ENCODE data around the gene INPP5D. TPM values are rescaled to one million over a fixed set of nuclear protein-coding genes. Genes with fewer than 3 reads are reported as not detected.
A peak's percentile ranks its signal among the peaks of the same experiment; 100 is the strongest.
"Not testable (repeated sequence)": the region's sequence is repeated elsewhere in the genome, so short reads cannot be mapped to it uniquely, and the experiment has no call there.

The INPP5D gene
- total RNA-seq, 1 donor from 2014 or later = 26.6 TPM

DNA sequence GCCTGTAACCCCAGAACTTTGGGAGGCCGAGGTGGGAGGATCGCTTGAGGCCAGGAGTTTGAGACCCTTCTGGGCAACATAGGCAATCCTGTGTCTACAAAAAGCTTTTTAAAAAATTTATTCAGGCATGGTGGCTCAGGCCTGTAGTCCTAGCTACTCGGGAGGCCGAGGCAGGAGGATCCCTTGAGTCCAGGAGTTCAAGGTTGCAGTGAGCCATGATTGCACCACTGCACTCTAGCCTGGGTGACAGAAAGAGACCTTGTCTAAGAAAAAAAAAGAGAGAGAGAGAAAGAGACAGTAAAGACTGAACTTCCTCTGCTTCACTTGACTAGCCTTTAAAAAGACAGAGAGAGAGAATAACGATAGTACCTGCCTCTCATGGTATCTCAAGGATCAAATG is 62.4 kb downstream of the INPP5D start:
- Histone ChIP-seq H3K4me3 (ENCODE audit: low read depth, low read length) (no peak overlapping the region), H3K27me3 (ENCODE audit: control insufficient read depth, insufficient read depth, low read length) (no peaks in the 10 kb centered on the region), H3K36me3 (ENCODE audit: control insufficient read depth, insufficient read depth, low read length) (no peaks in the 10 kb centered on the region)
- DNase-seq (ENCODE audit: low read depth) (no peak), FAIRE-seq (no peak)
- TF ChIP-seq, protein P1, sequence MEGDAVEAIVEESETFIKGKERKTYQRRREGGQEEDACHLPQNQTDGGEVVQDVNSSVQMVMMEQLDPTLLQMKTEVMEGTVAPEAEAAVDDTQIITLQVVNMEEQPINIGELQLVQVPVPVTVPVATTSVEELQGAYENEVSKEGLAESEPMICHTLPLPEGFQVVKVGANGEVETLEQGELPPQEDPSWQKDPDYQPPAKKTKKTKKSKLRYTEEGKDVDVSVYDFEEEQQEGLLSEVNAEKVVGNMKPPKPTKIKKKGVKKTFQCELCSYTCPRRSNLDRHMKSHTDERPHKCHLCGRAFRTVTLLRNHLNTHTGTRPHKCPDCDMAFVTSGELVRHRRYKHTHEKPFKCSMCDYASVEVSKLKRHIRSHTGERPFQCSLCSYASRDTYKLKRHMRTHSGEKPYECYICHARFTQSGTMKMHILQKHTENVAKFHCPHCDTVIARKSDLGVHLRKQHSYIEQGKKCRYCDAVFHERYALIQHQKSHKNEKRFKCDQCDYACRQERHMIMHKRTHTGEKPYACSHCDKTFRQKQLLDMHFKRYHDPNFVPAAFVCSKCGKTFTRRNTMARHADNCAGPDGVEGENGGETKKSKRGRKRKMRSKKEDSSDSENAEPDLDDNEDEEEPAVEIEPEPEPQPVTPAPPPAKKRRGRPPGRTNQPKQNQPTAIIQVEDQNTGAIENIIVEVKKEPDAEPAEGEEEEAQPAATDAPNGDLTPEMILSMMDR (IDR thresholded peaks at IDR 0.05; ENCODE audit: insufficient read depth, low read length, severe bottlenecking) = no peak

DNA sequence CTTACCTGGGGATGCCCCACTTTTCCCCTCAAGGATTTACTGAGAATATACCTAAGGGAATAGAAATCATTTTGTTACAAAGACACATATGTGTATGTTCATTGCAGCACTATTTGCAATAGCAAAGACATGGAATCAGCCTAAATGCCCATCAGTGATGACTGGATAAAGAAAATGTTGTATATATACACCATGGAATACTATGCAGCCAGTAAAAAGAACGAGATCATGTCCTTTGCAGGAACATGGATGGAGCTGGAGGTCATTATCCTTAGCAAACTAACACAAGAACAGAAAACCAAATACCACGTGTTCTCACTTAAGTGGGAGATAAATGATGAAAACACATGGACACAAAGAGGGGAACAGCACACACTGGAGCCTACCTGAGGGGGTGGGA is 63.4 kb downstream of the INPP5D start:
- DNase-seq (ENCODE audit: low read depth); H3K36me3 ChIP-seq (ENCODE audit: control insufficient read depth, insufficient read depth, low read length); H3K27me3 ChIP-seq (ENCODE audit: control insufficient read depth, insufficient read depth, low read length); FAIRE-seq; H3K4me3 ChIP-seq (ENCODE audit: low read depth, low read length): not testable (repeated sequence)

DNA sequence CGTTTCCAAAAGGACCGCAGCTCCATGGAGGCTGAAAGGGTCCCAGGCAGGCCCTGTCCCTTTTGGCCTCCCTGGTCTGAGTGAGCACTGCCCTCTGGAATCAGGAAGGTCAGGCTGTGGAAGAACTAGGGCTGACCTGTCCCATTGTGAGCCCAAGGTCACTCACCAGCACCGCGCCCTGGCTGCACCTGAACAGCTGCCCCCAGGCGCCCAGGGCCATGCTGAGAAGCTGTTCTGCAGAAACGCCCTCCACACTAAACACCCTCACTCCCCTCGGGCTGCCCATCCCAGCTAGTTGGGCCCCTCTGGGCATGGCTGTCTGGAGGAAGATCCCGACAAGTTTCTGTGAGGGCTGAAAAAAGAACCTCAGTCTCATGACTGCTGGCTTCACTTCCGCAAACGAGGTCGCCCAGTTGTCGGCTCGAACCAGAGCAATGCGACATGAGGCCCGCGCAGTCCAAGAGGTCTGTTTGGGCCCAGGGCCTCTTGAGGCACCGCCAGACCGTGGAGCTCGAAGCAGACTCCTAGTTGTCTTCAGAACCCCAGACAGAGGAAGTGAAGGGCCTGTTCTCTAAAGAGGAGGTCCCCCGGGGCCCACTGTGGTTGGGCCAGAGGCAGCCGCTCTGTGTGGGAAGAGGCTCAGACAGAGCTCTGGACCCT is 64.4 kb downstream of the INPP5D start:
- TF ChIP-seq, protein P1 (IDR thresholded peaks at IDR 0.05; ENCODE audit: insufficient read depth, low read length, severe bottlenecking) = no peak
- DNase-seq (ENCODE audit: low read depth) (no peak), FAIRE-seq (no peak)
- no peaks in the 10 kb centered on the region for H3K36me3 ChIP-seq (ENCODE audit: control insufficient read depth, insufficient read depth, low read length)
- H3K27me3 ChIP-seq (ENCODE audit: control insufficient read depth, insufficient read depth, low read length) = no peaks in the 10 kb centered on the region
- no peak overlapping the region for H3K4me3 ChIP-seq (ENCODE audit: low read depth, low read length)

DNA sequence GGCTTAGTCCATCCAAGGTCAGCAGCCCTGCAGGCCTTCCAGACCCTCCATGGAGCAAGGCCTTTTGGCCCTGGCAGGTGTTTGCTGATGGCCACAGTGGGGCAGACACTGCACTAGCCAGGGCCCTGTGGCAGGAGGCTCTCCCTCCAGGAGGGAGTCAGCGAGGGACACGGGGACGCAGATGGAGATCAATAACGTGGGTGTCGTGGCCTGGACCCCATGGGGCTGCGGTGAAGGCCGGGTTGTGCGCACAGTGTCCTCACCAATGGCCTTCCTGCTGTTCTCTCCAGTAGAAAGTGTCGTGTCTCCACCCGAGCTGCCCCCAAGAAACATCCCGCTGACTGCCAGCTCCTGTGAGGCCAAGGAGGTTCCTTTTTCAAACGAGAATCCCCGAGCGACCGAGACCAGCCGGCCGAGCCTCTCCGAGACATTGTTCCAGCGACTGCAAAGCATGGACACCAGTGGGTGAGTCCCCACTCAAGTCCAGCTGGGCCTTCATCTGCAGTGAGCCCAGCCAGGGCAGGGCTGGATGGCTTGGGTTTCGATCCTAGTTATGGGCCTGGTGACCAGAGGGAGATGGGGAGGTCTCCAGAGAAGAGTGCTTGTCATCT is 65.4 kb downstream of the INPP5D start:
- Histone ChIP-seq H3K36me3 (ENCODE audit: control insufficient read depth, insufficient read depth, low read length) (no peaks in the 10 kb centered on the region), H3K4me3 (ENCODE audit: low read depth, low read length) (no peak overlapping the region), H3K27me3 (ENCODE audit: control insufficient read depth, insufficient read depth, low read length) (no peaks in the 10 kb centered on the region)
- TF ChIP-seq, protein P1 (IDR thresholded peaks at IDR 0.05; ENCODE audit: insufficient read depth, low read length, severe bottlenecking) = no peak
- FAIRE-seq = no peak
- no peak for DNase-seq (ENCODE audit: low read depth)

DNA sequence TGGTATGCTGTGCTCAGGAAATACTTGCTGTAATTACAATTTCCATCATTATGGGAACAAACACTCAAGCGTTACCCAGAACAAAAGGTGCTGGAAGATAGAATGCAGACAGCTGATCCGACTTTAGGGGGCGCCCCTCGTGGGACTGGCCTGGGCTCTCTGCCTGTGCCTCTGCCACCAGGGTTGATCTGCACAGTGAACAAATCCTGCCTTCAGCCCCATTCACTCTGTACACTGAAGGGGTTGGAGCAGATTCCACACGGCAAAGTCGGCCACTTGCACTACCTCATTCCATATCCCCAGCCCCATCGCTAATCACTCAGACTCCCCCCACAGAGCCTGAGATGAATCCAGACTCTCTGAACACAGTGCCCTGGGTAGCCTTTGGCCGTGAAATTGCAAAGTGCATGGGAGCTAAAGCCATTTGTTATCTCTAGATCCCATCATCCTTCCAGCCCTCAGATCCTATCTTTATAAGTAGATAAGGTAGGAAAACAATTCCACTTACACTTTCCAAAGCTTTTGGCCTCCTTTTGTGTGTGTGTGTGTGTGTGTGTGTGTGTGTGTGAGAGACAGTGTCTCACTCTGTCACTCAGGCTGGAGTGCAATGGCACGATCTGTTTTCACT is 69.3 kb downstream of the INPP5D start:
- DNase-seq (ENCODE audit: low read depth) (no peak), FAIRE-seq (no peak)
- Histone ChIP-seq H3K4me3 (ENCODE audit: low read depth, low read length) (no peak overlapping the region), H3K27me3 (ENCODE audit: control insufficient read depth, insufficient read depth, low read length) (no peaks in the 10 kb centered on the region), H3K36me3 (ENCODE audit: control insufficient read depth, insufficient read depth, low read length) (no peaks in the 10 kb centered on the region)
- TF ChIP-seq, protein P1 (IDR thresholded peaks at IDR 0.05; ENCODE audit: insufficient read depth, low read length, severe bottlenecking) = peak; percentile 18

DNA sequence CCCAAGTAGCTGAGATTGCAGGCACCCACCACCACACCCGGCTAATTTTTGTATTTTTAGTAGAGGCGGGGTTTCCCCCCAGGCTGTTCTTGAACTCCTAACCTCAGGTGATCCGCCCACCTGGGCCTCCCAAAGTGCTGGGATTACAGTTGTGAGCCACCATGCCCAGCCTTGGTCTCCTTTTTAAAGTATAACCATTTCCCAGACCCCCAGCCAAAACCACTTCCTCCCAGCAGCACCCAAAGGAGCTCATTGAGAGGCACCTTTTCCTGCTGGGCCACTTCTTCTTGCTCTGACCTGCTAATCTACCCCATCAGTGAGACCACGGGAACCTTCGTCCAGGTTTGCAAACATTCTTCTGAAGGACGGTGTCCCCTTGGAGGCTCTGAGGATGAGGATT is 69.9 kb downstream of the INPP5D start:
- no peaks in the 10 kb centered on the region for H3K36me3 ChIP-seq (ENCODE audit: control insufficient read depth, insufficient read depth, low read length)
- H3K4me3 ChIP-seq (ENCODE audit: low read depth, low read length) = no peak overlapping the region
- TF ChIP-seq, protein P1 (IDR thresholded peaks at IDR 0.05; ENCODE audit: insufficient read depth, low read length, severe bottlenecking) = no peak
- FAIRE-seq (no peak), DNase-seq (ENCODE audit: low read depth) (no peak)
- no peaks in the 10 kb centered on the region for H3K27me3 ChIP-seq (ENCODE audit: control insufficient read depth, insufficient read depth, low read length)

All from bronchial epithelial cell (primary cell).